Activated naive CD8-positive, alpha-beta T cell treated with anti-CD3 and anti-CD28 coated beads for 36 hours (primary cell): ENCODE results near the gene NELL1. TPM values are rescaled to one million over a fixed set of nuclear protein-coding genes. Genes with fewer than 3 reads are reported as not detected.

ENCODE experiments used
- DNase-seq: peaks from one replicate; pipeline ENCODE4 v3.0.0; 2021
- H3K27ac Mint-ChIP-seq: one replicate; pipeline ENCODE4 v1.8.0; 2022; ENCODE audit warnings: mild to moderate bottlenecking, moderate library complexity, mixed read lengths
- H3K27me3 Mint-ChIP-seq: one replicate; pipeline ENCODE4 v1.8.0; 2022; ENCODE audit warnings: mild to moderate bottlenecking, mixed read lengths
- H3K36me3 Mint-ChIP-seq: one replicate; pipeline ENCODE4 v1.8.0; 2021; ENCODE audit warnings: mild to moderate bottlenecking, mixed read lengths
- H3K4me1 Mint-ChIP-seq: one replicate; pipeline ENCODE4 v1.8.0; 2021; ENCODE audit warnings: mixed read lengths
- H3K4me3 Mint-ChIP-seq: one replicate; pipeline ENCODE4 v1.8.0; 2022; ENCODE audit warnings: mild to moderate bottlenecking, moderate library complexity, mixed read lengths
- H3K9me3 Mint-ChIP-seq: one replicate; pipeline ENCODE4 v1.8.0; 2022; ENCODE audit warnings: mixed read lengths
- total RNA-seq, 2 experiments: library from RNA; stranded (reverse); gene quantifications; one replicate each; pipeline ENCODE4 v1.2.3, GENCODE V29; 2021

The NELL1 gene
- total RNA-seq, 2 experiments from 2014 or later: not detected

GRCh38 chr11:20771681-20772080, 102.3 kb downstream of the NELL1 start:
- no peak for DNase-seq
- H3K27me3 Mint-ChIP-seq: peaks cover 4% of the 10 kb centered on the region
- H3K4me3 Mint-ChIP-seq: no peak overlapping the region
- no peaks in the 10 kb centered on the region for H3K36me3 Mint-ChIP-seq
- no peaks in the 10 kb centered on the region for H3K4me1 Mint-ChIP-seq
- H3K27ac Mint-ChIP-seq: no peak overlapping the region
- H3K9me3 Mint-ChIP-seq: no peaks in the 10 kb centered on the region

- DNase-seq: no peak
- H3K4me3 Mint-ChIP-seq: no peak overlapping the region
- H3K4me1 Mint-ChIP-seq: no peaks in the 10 kb centered on the region
- H3K27me3 Mint-ChIP-seq: peaks cover 4% of the 10 kb centered on the region
- H3K36me3 Mint-ChIP-seq: no peaks in the 10 kb centered on the region
- no peaks in the 10 kb centered on the region for H3K9me3 Mint-ChIP-seq
- H3K27ac Mint-ChIP-seq: no peak overlapping the region
Measured at GRCh38 chr11:20775331-20775730, 105.9 kb downstream of the NELL1 start.

DNA sequence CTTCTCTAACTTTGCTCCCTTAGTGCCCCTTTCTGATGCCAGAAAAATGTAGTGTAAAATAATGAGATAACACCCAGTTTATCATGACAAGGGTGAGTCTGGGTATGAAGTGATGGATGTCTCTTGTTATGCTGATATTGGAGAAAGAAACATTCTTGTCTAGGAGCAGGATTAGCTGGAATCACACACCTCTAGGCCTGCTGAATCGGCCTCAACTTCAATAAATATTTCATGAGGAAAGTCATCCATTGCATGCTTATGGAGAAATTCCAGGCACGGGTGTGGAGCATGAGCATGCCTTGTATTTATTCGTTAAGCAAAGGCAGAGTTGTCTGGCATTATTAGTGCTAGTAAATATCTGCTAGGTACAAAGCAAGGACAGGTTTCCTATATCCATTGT, 113.4 kb downstream of the NELL1 start:
- Mint-ChIP-seq H3K36me3 (no peaks in the 10 kb centered on the region), H3K4me3 (no peak overlapping the region), H3K27ac (no peak overlapping the region), H3K4me1 (no peaks in the 10 kb centered on the region), H3K9me3 (no peaks in the 10 kb centered on the region), H3K27me3 (no peaks in the 10 kb centered on the region)
- no peak for DNase-seq

- Mint-ChIP-seq H3K27me3 (no peaks in the 10 kb centered on the region), H3K4me3 (no peak overlapping the region), H3K4me1 (no peaks in the 10 kb centered on the region), H3K27ac (no peak overlapping the region), H3K9me3 (no peaks in the 10 kb centered on the region), H3K36me3 (no peaks in the 10 kb centered on the region)
- no peak for DNase-seq
Measured at GRCh38 chr11:20783220-20783619, 113.8 kb downstream of the NELL1 start.

- Mint-ChIP-seq H3K36me3 (no peaks in the 10 kb centered on the region), H3K27me3 (no peaks in the 10 kb centered on the region), H3K4me3 (no peak overlapping the region), H3K4me1 (no peaks in the 10 kb centered on the region), H3K9me3 (no peaks in the 10 kb centered on the region), H3K27ac (no peak overlapping the region)
- DNase-seq: no peak
Measured at GRCh38 chr11:20790622-20791021, 121.2 kb downstream of the NELL1 start.

DNA sequence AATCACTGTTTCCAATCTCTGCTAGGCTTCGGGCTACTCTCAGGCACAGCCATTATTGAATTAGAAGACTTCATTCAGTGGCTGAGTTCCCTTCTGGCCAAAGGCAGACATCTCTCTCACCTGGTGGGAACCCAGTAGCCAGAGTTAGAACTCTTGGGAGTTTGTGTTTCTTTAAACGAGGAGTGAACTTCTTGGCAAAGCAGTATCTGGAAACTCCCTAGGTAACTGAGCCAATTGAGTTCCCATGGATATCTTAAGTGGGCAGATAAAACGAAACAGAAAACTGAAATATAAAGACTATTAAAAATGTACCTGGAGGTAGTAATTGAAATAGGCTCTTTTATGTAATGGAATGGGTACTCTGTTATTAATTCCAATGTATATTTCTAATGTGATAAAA, 125.6 kb downstream of the NELL1 start:
- no peak overlapping the region for H3K27ac Mint-ChIP-seq
- no peak for DNase-seq
- no peaks in the 10 kb centered on the region for H3K36me3 Mint-ChIP-seq
- H3K4me3 Mint-ChIP-seq: no peak overlapping the region
- H3K27me3 Mint-ChIP-seq: no peaks in the 10 kb centered on the region
- peaks cover 2% of the 10 kb centered on the region for H3K9me3 Mint-ChIP-seq
- H3K4me1 Mint-ChIP-seq: no peaks in the 10 kb centered on the region

GRCh38 chr11:20808328-20808727, 138.9 kb downstream of the NELL1 start:
- DNase-seq: no peak
- Mint-ChIP-seq H3K4me1 (no peaks in the 10 kb centered on the region), H3K27me3 (peaks cover 3% of the 10 kb centered on the region), H3K9me3 (peaks cover 14% of the 10 kb centered on the region), H3K36me3 (no peaks in the 10 kb centered on the region), H3K27ac (no peak overlapping the region), H3K4me3 (no peak overlapping the region)

DNA sequence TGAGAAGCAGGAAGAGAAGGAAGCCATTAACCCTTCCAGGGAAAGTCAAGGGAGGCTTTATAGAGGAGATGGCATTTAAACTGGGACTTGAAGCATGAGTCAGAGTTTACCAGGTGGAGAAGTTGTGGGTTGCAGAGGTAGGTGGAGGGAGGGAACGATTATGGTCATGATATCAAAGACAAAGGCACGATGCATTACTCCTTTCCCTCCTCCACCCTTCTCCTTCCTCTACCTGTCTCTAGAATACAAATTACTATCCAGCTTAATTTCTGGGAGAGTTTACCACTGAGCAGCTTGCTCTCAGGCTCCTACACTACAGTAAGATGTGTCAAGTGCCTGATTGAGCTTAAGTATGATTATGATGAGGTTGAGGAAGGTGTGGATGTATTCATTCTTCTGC, 151.7 kb downstream of the NELL1 start:
- Mint-ChIP-seq H3K36me3 (no peaks in the 10 kb centered on the region), H3K27ac (no peak overlapping the region), H3K27me3 (peaks cover 4% of the 10 kb centered on the region), H3K4me3 (no peak overlapping the region), H3K9me3 (peaks cover 2% of the 10 kb centered on the region), H3K4me1 (no peaks in the 10 kb centered on the region)
- DNase-seq: no peak

DNA sequence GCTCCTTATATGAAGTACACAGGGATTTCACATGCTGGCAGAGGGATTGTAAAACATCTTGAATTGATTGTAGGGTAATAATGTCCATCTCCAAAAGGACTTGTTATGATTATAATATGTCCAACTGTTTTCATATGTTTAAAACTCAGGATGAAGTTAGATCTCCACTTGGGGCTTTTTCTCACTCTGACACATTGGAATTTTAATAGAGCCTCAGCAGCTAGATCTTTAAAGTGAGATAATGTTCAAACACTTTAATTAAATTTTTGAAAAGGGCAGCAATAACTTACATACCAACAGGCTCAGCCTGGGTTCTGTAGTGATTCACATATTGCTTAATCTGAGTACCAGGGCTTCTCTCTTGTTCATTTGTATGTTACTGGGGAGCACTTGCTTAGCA, 152.1 kb downstream of the NELL1 start:
- Mint-ChIP-seq H3K27me3 (peaks cover 4% of the 10 kb centered on the region), H3K4me3 (no peak overlapping the region), H3K9me3 (peaks cover 2% of the 10 kb centered on the region), H3K27ac (no peak overlapping the region), H3K4me1 (no peaks in the 10 kb centered on the region), H3K36me3 (no peaks in the 10 kb centered on the region)
- DNase-seq: no peak

- H3K4me3 Mint-ChIP-seq: no peak overlapping the region
- no peaks in the 10 kb centered on the region for H3K27me3 Mint-ChIP-seq
- no peaks in the 10 kb centered on the region for H3K4me1 Mint-ChIP-seq
- DNase-seq: no peak
- no peaks in the 10 kb centered on the region for H3K36me3 Mint-ChIP-seq
- no peak overlapping the region for H3K27ac Mint-ChIP-seq
- H3K9me3 Mint-ChIP-seq: no peaks in the 10 kb centered on the region
Measured at GRCh38 chr11:20824773-20825172, 155.4 kb downstream of the NELL1 start.

- H3K9me3 Mint-ChIP-seq: no peaks in the 10 kb centered on the region
- H3K4me3 Mint-ChIP-seq: no peak overlapping the region
- no peak for DNase-seq
- H3K27me3 Mint-ChIP-seq: no peaks in the 10 kb centered on the region
- H3K36me3 Mint-ChIP-seq: no peaks in the 10 kb centered on the region
- no peaks in the 10 kb centered on the region for H3K4me1 Mint-ChIP-seq
- no peak overlapping the region for H3K27ac Mint-ChIP-seq
Measured at GRCh38 chr11:20835561-20835960, 166.2 kb downstream of the NELL1 start.

GRCh38 chr11:20839231-20839630, 169.8 kb downstream of the NELL1 start:
- H3K36me3 Mint-ChIP-seq: no peaks in the 10 kb centered on the region
- no peak overlapping the region for H3K4me3 Mint-ChIP-seq
- H3K27ac Mint-ChIP-seq: no peak overlapping the region
- no peaks in the 10 kb centered on the region for H3K27me3 Mint-ChIP-seq
- H3K9me3 Mint-ChIP-seq: no peaks in the 10 kb centered on the region
- H3K4me1 Mint-ChIP-seq: no peaks in the 10 kb centered on the region
- DNase-seq: no peak

DNA sequence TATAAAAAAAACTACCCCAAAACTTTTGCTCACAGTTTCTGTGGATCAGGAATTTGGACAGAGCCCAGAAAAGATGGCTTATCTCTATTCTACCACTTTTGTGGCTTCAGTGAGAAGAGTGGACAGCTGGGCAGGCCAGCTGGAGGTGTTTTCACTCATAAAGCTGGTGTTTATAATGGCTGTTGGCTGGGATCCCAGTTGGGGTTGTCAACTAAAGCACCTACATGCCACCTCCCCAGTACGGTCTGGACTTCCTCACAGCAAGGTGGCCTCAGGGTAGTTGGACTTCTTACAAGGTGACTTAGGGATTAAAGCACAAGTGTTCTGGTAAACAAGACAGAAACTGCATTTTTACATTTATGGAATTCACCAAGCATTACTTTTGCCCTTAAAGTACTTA, 171.0 kb downstream of the NELL1 start:
- no peak overlapping the region for H3K4me3 Mint-ChIP-seq

GRCh38 chr11:20844216-20844615, 174.8 kb downstream of the NELL1 start:
- H3K27ac Mint-ChIP-seq: no peak overlapping the region
- H3K9me3 Mint-ChIP-seq: no peaks in the 10 kb centered on the region
- no peak overlapping the region for H3K4me3 Mint-ChIP-seq
- H3K36me3 Mint-ChIP-seq: no peaks in the 10 kb centered on the region
- no peak for DNase-seq
- no peaks in the 10 kb centered on the region for H3K27me3 Mint-ChIP-seq
- H3K4me1 Mint-ChIP-seq: no peaks in the 10 kb centered on the region

More for the DNA sequence above, 171.0 kb downstream of the NELL1 start:
- H3K27me3 Mint-ChIP-seq: no peaks in the 10 kb centered on the region
- H3K9me3 Mint-ChIP-seq: no peaks in the 10 kb centered on the region
- no peaks in the 10 kb centered on the region for H3K4me1 Mint-ChIP-seq
- H3K36me3 Mint-ChIP-seq: no peaks in the 10 kb centered on the region
- H3K27ac Mint-ChIP-seq: no peak overlapping the region
- DNase-seq: no peak

GRCh38 chr11:20844630-20845029, 175.2 kb downstream of the NELL1 start:
- Mint-ChIP-seq H3K4me1 (no peaks in the 10 kb centered on the region), H3K36me3 (no peaks in the 10 kb centered on the region), H3K27ac (no peak overlapping the region), H3K9me3 (no peaks in the 10 kb centered on the region), H3K27me3 (no peaks in the 10 kb centered on the region), H3K4me3 (no peak overlapping the region)
- no peak for DNase-seq

DNA sequence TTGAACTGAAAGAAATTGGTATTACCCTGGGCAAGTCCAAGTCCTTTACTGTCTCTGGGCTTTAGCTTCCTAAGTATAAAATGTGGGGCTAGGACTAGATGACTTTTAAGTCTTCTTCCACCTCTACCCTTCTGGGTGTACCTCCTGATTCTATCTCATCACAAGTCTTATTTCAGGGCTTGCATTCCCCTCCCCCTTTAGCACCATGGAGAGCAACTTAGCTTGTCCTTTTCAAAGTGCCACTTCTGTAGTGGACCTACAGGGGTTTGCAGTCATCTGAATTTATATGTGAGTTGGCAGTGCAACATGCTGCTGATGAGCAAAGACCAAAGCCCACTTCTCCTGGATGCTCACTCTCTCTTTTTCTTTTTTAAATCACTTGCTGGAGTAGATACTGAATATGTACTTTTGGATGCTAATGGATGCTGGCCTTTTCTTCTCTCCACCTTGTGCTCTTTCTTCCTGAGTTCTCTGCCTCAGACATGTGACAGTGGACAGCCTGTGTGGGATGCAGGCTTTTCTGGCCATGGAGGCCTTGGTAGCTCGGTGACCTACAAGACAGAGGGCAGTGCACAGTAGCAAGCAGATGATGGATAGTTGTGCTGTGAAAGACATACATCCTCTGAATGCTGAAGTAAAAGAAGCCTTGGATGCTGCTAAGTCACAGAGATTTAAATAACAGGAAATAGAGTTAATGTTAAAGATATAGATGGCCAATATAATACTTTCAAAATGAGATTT, 185.0 kb downstream of the NELL1 start:
- Mint-ChIP-seq H3K27ac (no peak overlapping the region), H3K4me3 (no peak overlapping the region), H3K36me3 (no peaks in the 10 kb centered on the region), H3K4me1 (no peaks in the 10 kb centered on the region), H3K27me3 (no peaks in the 10 kb centered on the region), H3K9me3 (no peaks in the 10 kb centered on the region)
- DNase-seq: no peak
